Natural killer cell (primary cell): ENCODE results near the gene EHMT1. TPM values are rescaled to one million over a fixed set of nuclear protein-coding genes. Genes with fewer than 3 reads are reported as not detected.
A peak's percentile ranks its signal among the peaks of the same experiment; 100 is the strongest.
"Not testable (repeated sequence)": the region's sequence is repeated elsewhere in the genome, so short reads cannot be mapped to it uniquely, and the experiment has no call there.

Experiments
- ATAC-seq, 3 donors: fragments of 150-1000 bp in 2 of 3; fragments of 200-7000 bp in 1 of 3; cut with Tn5 transposase; 1 replicate in 1 of 3; 2 replicates in 2 of 3; pipeline ENCODE4 v1.10.0; 2021; ENCODE audit warnings: mild to moderate bottlenecking in 2 of 3, moderate library complexity in 2 of 3
- DNase-seq, 2 donors: peaks; one replicate each; pipeline versions ENCODE4 v3.0.0 to v3.0.0-alpha.2; 2013 to 2021; ENCODE audit warnings: mixed read lengths in 1 of 2
- H3K27ac ChIP-seq: one replicate; pipeline ENCODE4 v1.5.1; 2013; ENCODE audit warnings: mild to moderate bottlenecking, low read length
- H3K27me3 ChIP-seq: one replicate; pipeline ENCODE4 v1.6.1; 2013; ENCODE audit warnings: low read length; ENCODE audit not compliant: control insufficient read depth, insufficient read depth
- H3K36me3 ChIP-seq: one replicate; pipeline ENCODE4 v1.6.1; 2013; ENCODE audit warnings: low read length; ENCODE audit not compliant: control insufficient read depth, insufficient read depth
- H3K4me1 ChIP-seq: one replicate; pipeline ENCODE4 v1.6.1; 2013; ENCODE audit warnings: low read length; ENCODE audit not compliant: control insufficient read depth, insufficient read depth
- H3K4me3 ChIP-seq: one replicate; pipeline ENCODE4 v1.5.1; 2013; ENCODE audit warnings: low read length
- H3K9me3 ChIP-seq: one replicate; pipeline ENCODE4 v1.6.1; 2013; ENCODE audit warnings: low read length; ENCODE audit not compliant: control insufficient read depth, insufficient read depth
- H3K27ac Mint-ChIP-seq, 2 donors: one replicate each; pipeline ENCODE4 v1.8.0; 2022; ENCODE audit warnings: mild to moderate bottlenecking in 2 of 2, mixed read lengths in 2 of 2, moderate library complexity in 1 of 2
- H3K27me3 Mint-ChIP-seq, 2 donors: one replicate each; pipeline ENCODE4 v1.8.0; 2022; ENCODE audit warnings: low read depth in 2 of 2, mixed read lengths in 2 of 2
- H3K36me3 Mint-ChIP-seq: one replicate; pipeline ENCODE4 v1.8.0; 2022; ENCODE audit warnings: mixed read lengths
- H3K4me1 Mint-ChIP-seq, 2 donors: one replicate each; pipeline ENCODE4 v1.8.0; 2022; ENCODE audit warnings: mixed read lengths in 2 of 2
- H3K4me3 Mint-ChIP-seq: one replicate; pipeline ENCODE4 v1.8.0; 2022; ENCODE audit warnings: mild to moderate bottlenecking, moderate library complexity, mixed read lengths
- H3K9me3 Mint-ChIP-seq, 2 donors: one replicate each; pipeline ENCODE4 v1.8.0; 2022; ENCODE audit warnings: mixed read lengths in 2 of 2
- WGBS: methylation state at CpG from one replicate; pipeline ENCODE4 v1.1.7; 2013; ENCODE audit warnings: missing lambda C conversion rate; ENCODE audit not compliant: insufficient coverage; 5-methylcytosine and 5-hydroxymethylcytosine counted together
- intact Hi-C: fragments of 100-400 bp; cut with micrococcal nuclease; formaldehyde crosslinking; loops from one replicate; pipeline ENCODE4 v1.14.2; 2022
- total RNA-seq, 4 donors: library from RNA; stranded (reverse); fragments of 120-200 nt in 1 of 4; gene quantifications; one replicate each; pipeline versions ENCODE4 v1.2.3 to v1.2.4, GENCODE V29; 2013 to 2022
- TF ChIP-seq, protein P1 (sequence below): fragments of 200-600 bp; IDR thresholded peaks from one replicate; pipeline ENCODE4 v1.8.0; 2022; ENCODE audit warnings: antibody characterized with exemption

EHMT1 gene
- total RNA-seq, 3 donors from 2014 or later (not counting 1 experiment from before 2014, with no cell fraction given), result 173 to 200 (median 176) TPM

DNA sequence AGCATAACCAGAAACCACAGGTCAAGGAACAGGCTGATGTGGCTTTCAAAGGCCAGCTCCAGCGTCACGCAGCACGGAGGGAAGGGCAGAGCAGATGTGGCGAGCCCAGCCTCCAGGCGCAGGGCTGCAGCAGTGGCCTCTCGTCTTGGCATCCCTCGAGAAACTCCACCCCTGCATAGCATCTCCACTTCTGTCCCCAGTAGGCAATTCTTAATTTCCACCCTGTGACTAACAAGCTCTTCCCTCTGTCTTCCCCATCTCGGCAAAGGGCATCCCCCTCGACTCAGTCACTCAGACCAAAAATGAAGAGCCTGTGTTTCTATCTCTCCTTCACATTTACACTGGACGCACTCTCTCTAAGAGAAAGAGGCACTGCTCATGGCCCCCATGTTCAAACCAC, 257.0 kb downstream of the EHMT1 start:
- H3K4me3 Mint-ChIP-seq, result no peak overlapping the region

DNA sequence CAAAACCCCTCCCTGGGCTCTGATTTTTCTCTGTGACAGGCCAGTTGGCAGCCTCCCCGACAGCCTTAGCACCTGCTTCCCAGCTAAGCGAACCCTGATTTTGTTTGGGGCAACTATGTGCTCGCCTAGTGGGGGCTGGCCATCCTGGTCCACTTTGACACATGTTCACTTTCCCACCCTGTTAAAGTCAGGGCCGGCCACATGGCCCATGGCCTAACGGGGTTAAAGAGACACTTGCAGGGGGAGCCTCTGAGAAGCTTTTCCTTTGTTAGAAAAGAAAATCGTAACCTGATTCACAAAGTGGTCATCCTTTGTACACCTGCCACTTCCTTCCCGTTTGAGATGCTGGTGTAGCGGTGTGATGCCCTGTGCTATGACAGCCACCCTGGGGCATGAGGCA, 257.5 kb downstream of the EHMT1 start:
- TF ChIP-seq, protein P1, sequence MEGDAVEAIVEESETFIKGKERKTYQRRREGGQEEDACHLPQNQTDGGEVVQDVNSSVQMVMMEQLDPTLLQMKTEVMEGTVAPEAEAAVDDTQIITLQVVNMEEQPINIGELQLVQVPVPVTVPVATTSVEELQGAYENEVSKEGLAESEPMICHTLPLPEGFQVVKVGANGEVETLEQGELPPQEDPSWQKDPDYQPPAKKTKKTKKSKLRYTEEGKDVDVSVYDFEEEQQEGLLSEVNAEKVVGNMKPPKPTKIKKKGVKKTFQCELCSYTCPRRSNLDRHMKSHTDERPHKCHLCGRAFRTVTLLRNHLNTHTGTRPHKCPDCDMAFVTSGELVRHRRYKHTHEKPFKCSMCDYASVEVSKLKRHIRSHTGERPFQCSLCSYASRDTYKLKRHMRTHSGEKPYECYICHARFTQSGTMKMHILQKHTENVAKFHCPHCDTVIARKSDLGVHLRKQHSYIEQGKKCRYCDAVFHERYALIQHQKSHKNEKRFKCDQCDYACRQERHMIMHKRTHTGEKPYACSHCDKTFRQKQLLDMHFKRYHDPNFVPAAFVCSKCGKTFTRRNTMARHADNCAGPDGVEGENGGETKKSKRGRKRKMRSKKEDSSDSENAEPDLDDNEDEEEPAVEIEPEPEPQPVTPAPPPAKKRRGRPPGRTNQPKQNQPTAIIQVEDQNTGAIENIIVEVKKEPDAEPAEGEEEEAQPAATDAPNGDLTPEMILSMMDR, result no peak
- ATAC-seq, result no peak
- no peak for DNase-seq
- Histone ChIP-seq H3K9me3 (no peaks in the 10 kb centered on the region), H3K27ac (no peak overlapping the region), H3K4me3 (no peak overlapping the region), H3K36me3 (no peaks in the 10 kb centered on the region), H3K27me3 (peaks cover 14% of the 10 kb centered on the region), H3K4me1 (no peaks in the 10 kb centered on the region)
- no peaks in the 10 kb centered on the region for H3K36me3 Mint-ChIP-seq
- H3K9me3 Mint-ChIP-seq, result no peaks in the 10 kb centered on the region
- no peaks in the 10 kb centered on the region for H3K4me1 Mint-ChIP-seq
- 84% methylated on average over 8 of the region's 8 CpGs for WGBS
- peak overlapping the region; percentile 76 for H3K4me3 Mint-ChIP-seq
- intact Hi-C loops, result no loop called here
- H3K27ac Mint-ChIP-seq, result no peak overlapping the region
- peaks cover 28 to 29% of the 10 kb centered on the region in 2 donors for H3K27me3 Mint-ChIP-seq

More for the DNA sequence above, 257.0 kb downstream of the EHMT1 start:
- DNase-seq, result no peak
- H3K27me3 Mint-ChIP-seq, result peaks cover 28 to 29% of the 10 kb centered on the region in 2 donors
- Histone ChIP-seq H3K4me1 (no peaks in the 10 kb centered on the region), H3K9me3 (no peaks in the 10 kb centered on the region), H3K27ac (no peak overlapping the region), H3K4me3 (no peak overlapping the region), H3K27me3 (peaks cover 14% of the 10 kb centered on the region), H3K36me3 (no peaks in the 10 kb centered on the region)
- whole genome bisulfite sequencing, result 88% methylated on average over 10 of the region's 10 CpGs
- TF ChIP-seq, protein P1, result no peak
- no peaks in the 10 kb centered on the region for H3K9me3 Mint-ChIP-seq
- ATAC-seq, result no peak
- intact Hi-C loops, result no loop called here
- H3K36me3 Mint-ChIP-seq, result no peaks in the 10 kb centered on the region
- no peak overlapping the region for H3K27ac Mint-ChIP-seq
- no peaks in the 10 kb centered on the region for H3K4me1 Mint-ChIP-seq

DNA sequence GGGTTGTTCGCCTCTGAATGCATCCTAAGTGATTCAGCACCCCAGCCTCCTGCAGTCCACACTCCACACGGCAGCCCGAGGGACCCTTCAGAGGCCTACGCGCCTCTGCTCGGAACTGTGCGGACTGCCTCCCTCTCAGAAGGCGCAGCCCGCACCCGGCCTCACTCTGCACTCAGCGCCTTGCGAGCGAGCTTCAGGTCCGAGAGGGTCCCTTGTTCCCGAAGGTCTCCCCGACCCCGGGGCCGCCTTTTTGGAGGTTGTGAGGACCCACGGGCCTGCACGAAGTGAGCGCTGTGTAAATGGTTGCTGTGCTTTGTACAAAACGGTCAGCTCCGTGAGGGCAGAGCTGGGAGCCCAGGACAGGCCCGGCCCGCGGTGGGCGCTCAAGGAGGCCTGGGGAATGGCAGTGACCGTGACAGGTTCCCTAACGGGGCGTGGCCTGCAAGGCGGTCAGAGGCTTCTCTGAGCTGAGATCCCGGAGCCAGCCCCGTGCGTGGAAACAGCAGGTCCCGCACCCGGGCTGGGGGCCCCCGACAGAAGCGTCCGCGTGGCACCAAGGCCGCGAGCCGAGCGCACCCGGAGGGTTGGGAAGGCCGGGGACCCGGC, 258.1 kb downstream of the EHMT1 start:
- H3K9me3 ChIP-seq, result no peaks in the 10 kb centered on the region
- H3K27me3 Mint-ChIP-seq, result peaks cover 26 to 31% of the 10 kb centered on the region in 2 donors

DNA sequence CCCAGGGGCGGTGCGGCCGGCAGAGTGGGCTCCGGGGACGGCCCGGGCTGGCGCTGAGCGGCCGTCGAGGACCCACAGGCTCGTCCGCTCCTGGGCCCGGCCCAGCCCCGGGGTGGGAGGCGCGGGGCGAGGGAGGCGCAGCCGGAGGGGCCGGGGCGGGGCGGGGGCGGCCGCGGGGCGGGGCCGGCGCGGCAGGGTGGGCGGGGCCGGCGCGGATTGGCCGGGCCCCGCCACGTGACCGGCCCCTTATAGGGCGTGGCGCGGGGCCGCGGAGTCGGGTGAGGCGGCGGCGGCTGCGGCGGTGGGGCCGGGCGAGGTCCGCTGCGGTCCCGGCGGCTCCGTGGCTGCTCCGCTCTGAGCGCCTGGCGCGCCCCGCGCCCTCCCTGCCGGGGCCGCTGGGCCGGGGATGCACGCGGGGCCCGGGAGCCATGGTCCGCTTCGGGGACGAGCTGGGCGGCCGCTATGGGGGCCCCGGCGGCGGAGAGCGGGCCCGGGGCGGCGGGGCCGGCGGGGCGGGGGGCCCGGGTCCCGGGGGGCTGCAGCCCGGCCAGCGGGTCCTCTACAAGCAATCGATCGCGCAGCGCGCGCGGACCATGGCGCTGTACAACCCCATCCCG, 258.8 kb downstream of the EHMT1 start, which contains the start of gene CACNA1B:
Gene CACNA1B, plus strand, starts transcription at position 277 of the 617 bp plus-strand sequence. Its CDS starts 152 bp downstream, at position 429.
- WGBS, result 9% methylated on average over 88 of the region's 95 CpGs
- H3K27me3 ChIP-seq, result peaks cover 14% of the 10 kb centered on the region
- H3K27me3 Mint-ChIP-seq, result peaks cover 24 to 33% of the 10 kb centered on the region in 2 donors
- intact Hi-C loops, H3K9me3 ChIP-seq, H3K36me3 Mint-ChIP-seq, DNase-seq, H3K4me3 Mint-ChIP-seq, H3K4me3 ChIP-seq, H3K27ac ChIP-seq, H3K4me1 ChIP-seq, H3K36me3 ChIP-seq, H3K27ac Mint-ChIP-seq, ATAC-seq, H3K4me1 Mint-ChIP-seq, H3K9me3 Mint-ChIP-seq: not testable (repeated sequence)

More for the DNA sequence above, 258.1 kb downstream of the EHMT1 start:
- 63% methylated on average over 47 of the region's 47 CpGs for WGBS
- H3K4me3 ChIP-seq, result no peak overlapping the region
- intact Hi-C loops, result no loop called here
- no peak for ATAC-seq
- Mint-ChIP-seq H3K4me1 (no peaks in the 10 kb centered on the region), H3K36me3 (no peaks in the 10 kb centered on the region), H3K4me3 (no peak overlapping the region), H3K9me3 (no peaks in the 10 kb centered on the region), H3K27ac (no peak overlapping the region)
- no peaks in the 10 kb centered on the region for H3K36me3 ChIP-seq
- no peaks in the 10 kb centered on the region for H3K4me1 ChIP-seq
- no peak overlapping the region for H3K27ac ChIP-seq
- H3K27me3 ChIP-seq, result peaks cover 14% of the 10 kb centered on the region
- DNase-seq, result no peak
- TF ChIP-seq, protein P1, result no peak
